ENCODE data around the gene CFI.

The CFI gene

GRCh38 chr4:109801895-109802319 is at the start of gene CFI:
TSS of gene CFI (minus strand) at chr4:109801999. CDS start at chr4:109801971, 28 bp downstream.
- no peak for TF ChIP-seq CTCF (IDR thresholded peaks at IDR 0.05; ENCODE audit: borderline replicate concordance, extremely low read depth, low read length, poor library complexity, severe bottlenecking)
- no peak for TF ChIP-seq EZH2 (IDR thresholded peaks at IDR 0.05; ENCODE audit: borderline replicate concordance, low read depth, low read length, severe bottlenecking)
- DNase-seq (no peak), ATAC-seq (ENCODE audit: insufficient read depth, low read depth) (no peak)
- no peak within 1 kb of the TSS for H3K4me3 ChIP-seq (ENCODE audit: low read depth in 1 of 2, low read length in 2 of 2)
- H3K9ac ChIP-seq (ENCODE audit: low read depth, low read length), result no peak within 1 kb of the TSS
- H3K36me3 ChIP-seq (ENCODE audit: insufficient read depth, low read length), result no peaks in the 10 kb centered on the region
- H3K4me1 ChIP-seq (ENCODE audit: insufficient read depth, low read length), result no peaks in the 10 kb centered on the region
- no peaks in the 10 kb centered on the region for H3K9me3 ChIP-seq (ENCODE audit: insufficient read depth, low read length, severe bottlenecking)
- H4K20me1 ChIP-seq (ENCODE audit: insufficient read depth, low read length), result no peaks in the 10 kb centered on the region
- H3K27ac ChIP-seq (ENCODE audit: low read length), result no peak within 1 kb of the TSS
- no peak within 1 kb of the TSS for H2AFZ ChIP-seq (ENCODE audit: low read depth, low read length)
- no peaks in the 10 kb centered on the region for H3K79me2 ChIP-seq (ENCODE audit: insufficient read depth, low read length)
- H3K4me2 ChIP-seq (ENCODE audit: insufficient read depth, low read length), result no peak within 1 kb of the TSS
- H3K27me3 ChIP-seq (ENCODE audit: insufficient read depth, low read length, poor library complexity), result peaks cover 2% of the 10 kb centered on the region

GRCh38 chr4:109850601-109851000 is 48.8 kb upstream of the CFI start:
- Histone ChIP-seq H3K4me2 (ENCODE audit: insufficient read depth, low read length) (no peak overlapping the region), H3K79me2 (ENCODE audit: insufficient read depth, low read length) (no peaks in the 10 kb centered on the region), H3K9me3 (ENCODE audit: insufficient read depth, low read length, severe bottlenecking) (no peaks in the 10 kb centered on the region), H3K4me1 (ENCODE audit: insufficient read depth, low read length) (no peaks in the 10 kb centered on the region), H3K27ac (ENCODE audit: low read length) (no peak overlapping the region), H3K9ac (ENCODE audit: low read depth, low read length) (no peak overlapping the region), H3K36me3 (ENCODE audit: insufficient read depth, low read length) (no peaks in the 10 kb centered on the region), H2AFZ (ENCODE audit: low read depth, low read length) (no peak overlapping the region), H3K27me3 (ENCODE audit: insufficient read depth, low read length, poor library complexity) (no peaks in the 10 kb centered on the region), H4K20me1 (ENCODE audit: insufficient read depth, low read length) (no peaks in the 10 kb centered on the region), H3K4me3 (ENCODE audit: low read depth in 1 of 2, low read length in 2 of 2) (no peak overlapping the region)
- ATAC-seq (ENCODE audit: insufficient read depth, low read depth) (no peak), DNase-seq (no peak)
- no peak for TF ChIP-seq EZH2 (IDR thresholded peaks at IDR 0.05; ENCODE audit: borderline replicate concordance, low read depth, low read length, severe bottlenecking)
- no peak for TF ChIP-seq CTCF (IDR thresholded peaks at IDR 0.05; ENCODE audit: borderline replicate concordance, extremely low read depth, low read length, poor library complexity, severe bottlenecking)

GRCh38 chr4:109848501-109848900 is 46.7 kb upstream of the CFI start:
- TF ChIP-seq CTCF (IDR thresholded peaks at IDR 0.05; ENCODE audit: borderline replicate concordance, extremely low read depth, low read length, poor library complexity, severe bottlenecking) (no peak), EZH2 (IDR thresholded peaks at IDR 0.05; ENCODE audit: borderline replicate concordance, low read depth, low read length, severe bottlenecking) (no peak)
- Histone ChIP-seq H3K27ac (ENCODE audit: low read length) (no peak overlapping the region), H3K4me2 (ENCODE audit: insufficient read depth, low read length) (no peak overlapping the region), H3K9me3 (ENCODE audit: insufficient read depth, low read length, severe bottlenecking) (no peaks in the 10 kb centered on the region), H3K27me3 (ENCODE audit: insufficient read depth, low read length, poor library complexity) (no peaks in the 10 kb centered on the region), H3K4me1 (ENCODE audit: insufficient read depth, low read length) (no peaks in the 10 kb centered on the region), H2AFZ (ENCODE audit: low read depth, low read length) (no peak overlapping the region), H3K9ac (ENCODE audit: low read depth, low read length) (no peak overlapping the region), H3K4me3 (ENCODE audit: low read depth in 1 of 2, low read length in 2 of 2) (no peak overlapping the region), H3K79me2 (ENCODE audit: insufficient read depth, low read length) (no peaks in the 10 kb centered on the region), H4K20me1 (ENCODE audit: insufficient read depth, low read length) (no peaks in the 10 kb centered on the region), H3K36me3 (ENCODE audit: insufficient read depth, low read length) (no peaks in the 10 kb centered on the region)
- no peak for ATAC-seq (ENCODE audit: insufficient read depth, low read depth)
- no peak for DNase-seq
